ENCODE data around the gene DGKQ.

The DGKQ gene

GRCh38 chr4:1018147-1019020 is 45.0 kb upstream of the DGKQ start:
- Histone ChIP-seq H3K4me1 (ENCODE audit: control insufficient read depth, low read length) (peaks cover 11% of the 10 kb centered on the region), H4K20me1 (ENCODE audit: control insufficient read depth, insufficient read depth, low read depth, low read length) (no peaks in the 10 kb centered on the region), H3K4me3 (ENCODE audit: low read length) (no peak overlapping the region), H3F3A (ENCODE audit: control insufficient read depth, insufficient read depth) (no peaks in the 10 kb centered on the region), H3K27ac (ENCODE audit: low read depth, low read length) (no peak overlapping the region), H3K36me3 (ENCODE audit: control insufficient read depth, low read length) (no peaks in the 10 kb centered on the region), H3K79me2 (ENCODE audit: control insufficient read depth, low read length) (no peaks in the 10 kb centered on the region), H3K27me3 (ENCODE audit: control insufficient read depth, low read length) (no peaks in the 10 kb centered on the region), H3K9me2 (replicated peaks; ENCODE audit: control insufficient read depth, low read length) (no peaks in the 10 kb centered on the region), H3K9me3 (ENCODE audit: control insufficient read depth, insufficient read depth, low read length) (no peaks in the 10 kb centered on the region), H3K4me2 (ENCODE audit: low read length) (no peak overlapping the region)
- TF ChIP-seq EZH2phosphoT487 (IDR thresholded peaks at IDR 0.05; ENCODE audit: borderline replicate concordance, low read length): no peak
- no peak for TF ChIP-seq CTCF (IDR thresholded peaks at IDR 0.05; ENCODE audit: low read depth, low read length, poor library complexity, severe bottlenecking)

- no peak overlapping the region for H3K27ac ChIP-seq (ENCODE audit: low read depth, low read length)
- no peaks in the 10 kb centered on the region for H3K36me3 ChIP-seq (ENCODE audit: control insufficient read depth, low read length)
- H3K9me2 ChIP-seq (replicated peaks; ENCODE audit: control insufficient read depth, low read length): no peaks in the 10 kb centered on the region
- H3K4me1 ChIP-seq (ENCODE audit: control insufficient read depth, low read length): peaks cover 11% of the 10 kb centered on the region
- H3K79me2 ChIP-seq (ENCODE audit: control insufficient read depth, low read length): no peaks in the 10 kb centered on the region
- no peaks in the 10 kb centered on the region for H4K20me1 ChIP-seq (ENCODE audit: control insufficient read depth, insufficient read depth, low read depth, low read length)
- H3F3A ChIP-seq (ENCODE audit: control insufficient read depth, insufficient read depth): no peaks in the 10 kb centered on the region
- no peaks in the 10 kb centered on the region for H3K9me3 ChIP-seq (ENCODE audit: control insufficient read depth, insufficient read depth, low read length)
- no peak overlapping the region for H3K4me3 ChIP-seq (ENCODE audit: low read length)
- H3K4me2 ChIP-seq (ENCODE audit: low read length): no peak overlapping the region
- peaks cover 4% of the 10 kb centered on the region for H3K27me3 ChIP-seq (ENCODE audit: control insufficient read depth, low read length)
- TF ChIP-seq CTCF (IDR thresholded peaks at IDR 0.05; ENCODE audit: low read depth, low read length, poor library complexity, severe bottlenecking) (no peak), EZH2phosphoT487 (IDR thresholded peaks at IDR 0.05; ENCODE audit: borderline replicate concordance, low read length) (no peak)
These were observed 44.3 kb upstream of the DGKQ start for GRCh38 chr4:1017706-1018105.

GRCh38 chr4:1017211-1017610 is 43.8 kb upstream of the DGKQ start:
- TF ChIP-seq CTCF (IDR thresholded peaks at IDR 0.05; ENCODE audit: low read depth, low read length, poor library complexity, severe bottlenecking) (no peak), EZH2phosphoT487 (IDR thresholded peaks at IDR 0.05; ENCODE audit: borderline replicate concordance, low read length) (no peak)
- H3K4me3 ChIP-seq (ENCODE audit: low read length): no peak overlapping the region
- H3K27ac ChIP-seq (ENCODE audit: low read depth, low read length): no peak overlapping the region
- H3F3A ChIP-seq (ENCODE audit: control insufficient read depth, insufficient read depth): no peaks in the 10 kb centered on the region
- no peak overlapping the region for H3K4me2 ChIP-seq (ENCODE audit: low read length)
- H3K27me3 ChIP-seq (ENCODE audit: control insufficient read depth, low read length): peaks cover 9% of the 10 kb centered on the region
- H3K79me2 ChIP-seq (ENCODE audit: control insufficient read depth, low read length): no peaks in the 10 kb centered on the region
- no peaks in the 10 kb centered on the region for H3K36me3 ChIP-seq (ENCODE audit: control insufficient read depth, low read length)
- no peaks in the 10 kb centered on the region for H3K9me2 ChIP-seq (replicated peaks; ENCODE audit: control insufficient read depth, low read length)
- peaks cover 12% of the 10 kb centered on the region for H3K4me1 ChIP-seq (ENCODE audit: control insufficient read depth, low read length)
- no peaks in the 10 kb centered on the region for H4K20me1 ChIP-seq (ENCODE audit: control insufficient read depth, insufficient read depth, low read depth, low read length)
- H3K9me3 ChIP-seq (ENCODE audit: control insufficient read depth, insufficient read depth, low read length): no peaks in the 10 kb centered on the region

Data from DOHH2 (cell line).